HG02678 (cell line): ENCODE results near the gene FGD5.

Experiments used
- ATAC-seq: cut with Tn5 transposase; IDR thresholded peaks from one replicate; pipeline ENCODE4 v1.9.1; 2021; ENCODE audit warnings: mild to moderate bottlenecking, moderate library complexity; ENCODE audit not compliant: unreplicated experiment

FGD5 gene

GRCh38 chr3:14826069-14826468 lies 7.3 kb downstream of the FGD5 start:
- no peak for ATAC-seq

DNA sequence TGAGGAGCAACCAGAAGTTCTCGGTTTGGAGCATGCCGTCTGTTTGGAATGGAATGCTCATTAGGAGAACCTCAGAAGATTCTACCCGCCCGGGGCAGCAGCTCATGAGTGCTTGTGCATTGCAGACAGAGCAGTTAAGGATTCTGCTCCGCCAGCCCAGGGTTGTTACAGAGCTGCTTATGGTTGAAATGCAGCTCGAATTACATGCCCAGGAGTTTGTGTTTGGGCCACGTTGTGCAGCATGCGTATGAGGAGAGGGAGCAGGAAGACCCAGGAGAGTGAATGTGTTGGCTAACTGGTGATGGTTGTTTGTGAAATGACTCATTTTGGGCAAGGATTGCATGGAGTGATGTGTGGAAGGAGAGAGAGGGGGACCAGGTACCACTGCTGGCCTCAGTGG lies 9.0 kb downstream of the FGD5 start:
- no peak for ATAC-seq

- ATAC-seq = no peak
Observed at GRCh38 chr3:14829811-14830210, 11.0 kb downstream of the FGD5 start.

DNA sequence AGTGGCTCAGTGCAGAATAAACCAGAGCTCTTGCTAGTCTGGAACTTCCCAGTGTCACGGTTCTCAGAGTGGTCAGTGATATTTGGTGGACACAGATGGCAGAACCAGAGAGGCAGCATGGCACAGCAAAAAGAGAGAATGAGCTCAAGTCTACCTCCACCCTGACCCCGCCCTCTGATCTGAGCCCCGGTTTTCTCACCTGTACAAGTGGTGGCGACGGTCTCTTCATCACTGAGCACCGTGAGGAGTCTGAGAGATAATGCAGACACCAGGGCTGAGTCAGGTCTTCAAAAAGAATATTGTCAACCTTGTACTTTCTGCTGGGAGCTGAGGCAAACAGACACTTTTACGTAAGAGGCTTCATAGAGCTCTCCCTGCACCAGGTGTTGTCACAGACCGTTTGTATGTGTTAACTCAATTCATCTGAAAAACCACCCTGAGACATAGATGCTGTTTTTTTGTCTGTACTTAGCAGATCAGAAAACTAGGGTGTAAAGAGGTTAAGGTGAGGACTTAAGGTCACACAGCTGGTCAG lies 13.2 kb downstream of the FGD5 start:
- ATAC-seq = no peak

GRCh38 chr3:14832975-14833722 lies 14.4 kb downstream of the FGD5 start:
- no peak for ATAC-seq

GRCh38 chr3:14834121-14834520 lies 15.4 kb downstream of the FGD5 start:
- no peak for ATAC-seq

DNA sequence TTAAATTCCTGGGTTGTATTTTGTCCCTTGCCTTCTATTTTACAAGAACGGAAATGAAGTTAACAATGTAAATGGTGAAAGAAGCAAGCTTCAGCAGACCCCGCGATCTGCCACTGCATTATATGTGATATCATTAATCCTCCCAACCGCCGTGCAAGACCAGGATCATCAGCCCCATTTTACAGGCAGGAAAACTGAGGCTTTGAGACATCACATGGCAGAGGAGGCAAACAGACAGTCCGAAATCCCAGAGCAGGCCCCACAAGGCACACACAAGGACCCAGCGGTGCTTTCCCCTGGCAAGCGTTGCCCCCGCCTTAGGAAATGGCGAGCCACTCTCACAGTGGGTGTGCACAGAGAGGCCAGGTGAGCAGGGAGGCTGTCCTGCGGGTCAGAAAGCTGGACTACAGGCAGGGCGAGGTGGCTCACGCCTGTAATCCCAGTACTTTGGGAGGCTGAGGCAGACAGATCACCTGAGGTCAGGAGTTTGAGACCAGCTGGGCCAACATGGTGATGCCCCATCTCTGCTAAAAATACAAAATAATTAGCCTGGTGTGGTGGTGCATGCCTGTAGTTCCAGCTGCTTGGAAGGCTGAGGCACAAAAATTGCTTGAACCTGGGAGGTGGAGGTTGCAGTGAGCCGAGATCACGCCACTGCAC lies 16.2 kb downstream of the FGD5 start:
- no peak for ATAC-seq

DNA sequence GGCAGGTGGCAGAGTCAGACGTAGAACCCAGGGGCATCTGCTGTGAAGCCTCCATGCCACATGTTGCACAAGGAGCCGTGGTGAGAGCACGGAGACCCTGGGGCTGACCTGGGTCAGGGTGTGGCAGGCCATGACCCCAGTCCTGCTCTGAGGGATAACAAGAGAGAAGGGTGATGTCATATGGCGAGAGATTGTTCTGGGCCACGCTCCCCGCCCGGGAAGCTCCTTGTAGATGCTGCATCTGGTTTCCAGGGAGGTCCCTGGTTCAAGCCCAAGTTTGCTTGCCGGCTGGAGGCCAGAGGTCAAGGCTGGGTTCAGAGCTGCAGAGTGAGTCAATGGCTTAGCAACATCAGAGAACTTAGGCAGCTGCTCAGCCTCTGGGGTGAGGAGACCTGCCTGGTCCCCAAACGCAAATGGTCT lies 17.3 kb downstream of the FGD5 start:
- no peak for ATAC-seq

- no peak for ATAC-seq
Observed at GRCh38 chr3:14837186-14837877, 18.6 kb downstream of the FGD5 start.

DNA sequence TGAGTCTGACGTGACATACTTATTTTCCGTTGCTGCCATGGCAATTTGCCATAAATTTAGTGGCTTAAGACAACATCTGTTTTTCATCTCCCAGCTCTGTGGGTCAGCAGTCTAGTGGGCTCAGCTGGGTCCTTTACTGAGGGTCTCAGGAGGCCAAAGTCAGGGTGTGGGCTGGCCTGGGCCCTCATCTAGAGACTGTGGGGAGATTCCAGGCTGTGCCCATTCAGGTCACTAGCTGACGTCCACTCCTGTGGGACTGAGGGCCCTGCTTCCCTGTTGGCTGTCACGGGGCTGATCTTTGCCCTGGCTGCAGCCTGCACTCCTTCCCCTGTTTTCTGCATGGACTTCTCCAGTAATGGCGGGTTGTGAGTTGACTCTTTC lies 19.1 kb downstream of the FGD5 start:
- ATAC-seq = no peak

DNA sequence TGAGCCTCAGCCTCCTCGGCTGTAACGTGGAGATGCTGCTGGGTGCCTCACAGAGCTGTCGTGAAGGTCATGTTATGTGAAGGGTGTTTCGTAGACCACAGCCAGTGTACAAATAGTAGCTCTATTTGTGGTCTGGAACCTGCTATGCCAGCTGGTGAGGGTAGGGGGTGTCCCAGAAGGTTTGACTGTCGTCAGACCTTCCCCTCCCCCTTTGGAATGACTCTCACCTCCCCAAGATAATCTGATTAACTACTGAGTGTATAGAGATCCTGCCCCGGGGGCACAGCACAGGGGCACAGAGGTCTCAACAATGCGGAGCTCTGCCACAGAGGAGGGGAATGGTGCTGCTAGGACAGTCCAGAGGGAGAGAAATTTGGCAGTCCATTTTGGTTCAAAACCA lies 20.5 kb downstream of the FGD5 start:
- ATAC-seq = no peak

DNA sequence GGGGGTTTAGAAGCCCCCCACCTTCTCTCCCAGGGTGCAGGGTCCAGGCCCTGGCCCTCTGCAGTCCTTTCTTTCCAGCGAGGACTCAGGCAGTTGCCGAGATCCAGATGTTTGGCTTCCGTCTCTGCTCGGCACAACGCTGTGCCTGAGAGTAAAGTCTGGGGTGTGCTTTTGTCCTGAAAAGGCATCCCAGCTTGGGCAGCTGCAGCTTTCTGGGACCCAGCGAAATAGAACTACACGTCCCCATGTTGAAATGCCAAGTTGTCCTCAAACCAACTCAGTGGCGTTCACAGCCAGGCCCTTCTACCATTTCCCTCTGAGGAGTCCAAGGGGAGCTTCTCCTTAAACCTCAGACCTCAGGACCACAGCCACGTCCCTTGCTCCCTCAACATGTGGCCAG lies 23.1 kb downstream of the FGD5 start:
- ATAC-seq = no peak

GRCh38 chr3:14842277-14842676 lies 23.5 kb downstream of the FGD5 start:
- no peak for ATAC-seq

- ATAC-seq = no peak
Observed at GRCh38 chr3:14843321-14843720, 24.6 kb downstream of the FGD5 start.

DNA sequence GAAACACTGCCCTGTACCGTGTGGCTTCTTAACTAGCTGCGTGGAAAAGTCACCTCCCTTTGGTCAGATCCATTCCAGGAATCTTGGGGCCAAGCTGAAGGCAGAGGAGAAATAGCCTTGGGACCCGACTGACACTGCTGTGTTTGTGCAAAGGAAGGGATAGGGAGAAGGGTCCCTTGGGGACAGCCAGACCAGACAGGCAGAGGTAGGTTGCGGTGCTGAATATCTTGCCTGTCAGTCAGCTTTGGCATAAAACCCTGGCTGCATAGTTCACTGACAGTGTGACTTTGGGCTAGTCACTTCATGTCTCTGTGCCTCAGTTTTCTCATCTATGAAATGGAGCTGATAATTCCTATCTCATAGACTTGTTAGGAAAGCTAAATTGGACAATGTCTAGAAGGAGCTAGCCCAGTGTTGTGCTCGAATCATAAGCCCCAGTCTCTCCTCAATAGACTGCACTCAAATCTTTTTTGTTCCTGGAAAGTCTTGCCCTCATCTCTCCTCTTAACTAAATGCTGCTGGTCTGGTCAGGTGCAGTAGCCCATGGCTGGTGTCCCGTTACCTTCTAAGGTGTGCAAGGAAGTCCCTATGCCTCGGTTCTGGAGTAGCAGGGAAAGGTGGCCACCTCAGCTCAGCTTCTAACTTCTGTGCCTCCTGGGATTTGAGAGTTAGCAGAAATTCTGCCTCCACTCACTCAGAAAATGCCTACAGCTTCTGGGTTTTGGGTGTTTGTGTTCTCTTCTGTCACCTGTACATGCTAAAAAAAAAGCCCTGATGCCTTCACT lies 25.8 kb downstream of the FGD5 start:
- ATAC-seq = no peak

DNA sequence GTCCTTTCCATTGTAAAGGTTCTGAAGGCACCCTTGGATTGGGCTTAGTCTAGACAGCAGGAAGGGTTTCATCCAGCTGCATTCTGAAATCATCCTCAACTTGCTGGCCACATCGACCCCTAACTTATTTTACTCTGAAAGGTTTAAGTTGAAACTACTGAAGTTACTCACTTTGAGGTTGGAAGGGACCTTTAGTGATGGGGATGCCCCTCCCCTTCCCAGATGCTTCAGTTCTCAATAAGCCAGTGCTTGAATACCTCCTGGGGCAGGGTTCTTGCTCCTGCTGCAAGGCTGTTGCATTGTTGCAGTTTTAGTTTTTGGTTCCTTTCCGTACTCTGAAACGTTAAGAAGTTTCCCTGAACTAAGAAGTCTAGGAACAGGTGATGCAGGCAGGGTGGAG lies 26.4 kb downstream of the FGD5 start:
- no peak for ATAC-seq

- ATAC-seq = no peak
Observed at GRCh38 chr3:14845826-14846225, 27.1 kb downstream of the FGD5 start.

- ATAC-seq = no peak
Observed at GRCh38 chr3:14846226-14846880, 27.6 kb downstream of the FGD5 start.

DNA sequence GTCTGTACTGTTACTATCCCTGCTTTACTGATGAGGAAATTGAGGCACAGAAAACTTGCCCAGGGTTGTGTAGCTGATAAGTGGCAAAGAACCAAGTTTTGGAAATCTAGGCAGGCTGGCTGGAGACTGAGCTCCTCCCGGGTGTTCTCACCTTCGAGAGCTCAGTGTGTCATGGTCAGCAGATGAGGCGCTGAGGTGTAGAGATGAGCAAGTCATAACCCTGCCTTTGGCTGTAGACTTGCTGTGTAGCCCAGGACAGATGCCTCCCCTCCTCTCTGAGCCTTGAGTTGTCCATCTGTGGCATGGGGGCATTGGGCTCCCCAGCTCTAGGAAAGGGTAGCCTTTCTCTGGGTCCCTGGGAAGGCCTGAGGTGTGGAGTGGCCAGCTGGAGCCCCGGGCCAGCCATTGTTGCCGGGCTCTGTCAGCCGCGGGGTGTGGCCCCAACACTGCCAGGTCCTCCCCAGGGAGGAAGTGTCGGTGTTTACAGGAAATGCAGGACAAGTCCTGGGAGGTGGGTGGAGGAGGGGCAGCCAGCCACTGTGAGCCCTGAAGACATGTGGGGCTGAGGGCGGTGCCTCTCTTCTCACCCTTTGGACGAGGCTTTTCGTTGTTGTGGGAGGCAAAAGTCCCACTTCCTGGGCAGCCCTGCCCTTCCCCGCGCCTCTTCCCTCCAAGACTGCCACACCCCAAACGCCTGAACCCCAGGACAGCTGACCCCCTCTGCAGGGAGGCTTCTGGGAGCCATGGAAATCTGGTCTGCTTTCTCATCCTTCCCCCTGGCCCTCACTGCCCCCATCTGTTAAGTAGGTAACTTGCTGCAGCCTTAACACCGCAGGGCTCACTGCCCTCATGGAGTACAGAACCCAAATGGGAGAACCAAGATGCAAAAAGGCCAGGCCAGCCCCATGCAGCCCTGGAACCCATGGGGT lies 29.1 kb downstream of the FGD5 start:
- ATAC-seq = no peak

DNA sequence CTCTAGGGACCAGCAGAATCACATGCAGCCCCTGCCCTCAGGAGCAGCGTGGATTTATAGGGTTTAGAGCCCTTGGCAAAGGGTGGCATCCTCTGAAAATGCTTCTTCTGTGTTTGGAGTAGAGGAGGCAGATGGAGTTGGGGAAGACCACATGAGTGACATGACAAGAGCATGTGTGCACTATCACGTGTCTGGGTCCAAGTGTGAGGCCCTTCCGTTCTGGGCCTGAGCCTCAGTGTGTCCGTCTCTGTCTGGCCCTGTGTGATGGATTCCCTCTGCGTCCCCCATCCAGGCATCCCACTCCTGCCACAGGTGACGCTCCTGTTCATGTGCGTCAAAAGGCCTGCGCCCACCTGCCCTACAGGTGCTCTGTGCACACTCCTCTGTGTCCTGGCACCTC lies 30.1 kb downstream of the FGD5 start:
- ATAC-seq = no peak
